GM12878 (cell line): Measurements from ENCODE around the gene ABCA2. TPM values are rescaled to one million over a fixed set of nuclear protein-coding genes. Genes with fewer than 3 reads are reported as not detected.
"Not testable (repeated sequence)": the region's sequence is repeated elsewhere in the genome, so short reads cannot be mapped to it uniquely, and the experiment has no call there.

ENCODE experiments used
- ATAC-seq: fragments of 200-7000 bp; cut with Tn5 transposase; 3 replicates; pipeline ENCODE4 v1.9.1; 2020; ENCODE audit warnings: mild to moderate bottlenecking, moderate library complexity
- BruUV-seq: library from RNA; stranded (reverse); fragments of 400-500 nt; replicated peaks from 2 replicates; lab custom pipeline; 2021; lab: Mats Ljungman, UMichigan
- CTCF ChIA-PET: fragments of 300-600 bp; sonication (Branson Sonifier 250); formaldehyde crosslinking; extraction: SDS; loops from one replicate; lab custom pipeline; 2021; ENCODE audit warnings: inconsistent platforms; lab: Yijun Ruan, JAX
- POLR2A ChIA-PET: fragments of 350-600 bp; formaldehyde crosslinking; extraction: SDS; loops from one replicate; lab custom pipeline; 2021; ENCODE audit warnings: inconsistent platforms; lab: Charles Lee
- RAD21 ChIA-PET: fragments of 300-600 bp; sonication (Branson Sonifier 250); formaldehyde crosslinking; loops from one replicate; lab custom pipeline; 2023; ENCODE audit warnings: antibody characterized with exemption; ENCODE audit not compliant: unreplicated experiment; lab: Charles Lee
- SMC1A ChIA-PET: fragments of 300-600 bp; sonication (Branson Sonifier 250); formaldehyde crosslinking; loops from one replicate; lab custom pipeline; 2023; ENCODE audit not compliant: unreplicated experiment, uncharacterized antibody; lab: Charles Lee
- DNase-seq: peaks from one replicate; pipeline ENCODE4 v3.0.0-alpha.2; 2011; ENCODE audit warnings: low read depth, low spot score
- FAIRE-seq: peaks from 3 replicates; lab custom pipeline; 2011; peaks lifted over from hg19 to GRCh38; lab: Jason Lieb, UNC
- H2AFZ ChIP-seq: 2 replicates; pipeline ENCODE4 v1.6.0; 2011; ENCODE audit warnings: low read depth, low read length, control low read depth; ENCODE audit not compliant: control insufficient read depth
- H3K27ac ChIP-seq: 2 replicates; pipeline ENCODE4 v1.5.1; 2011; ENCODE audit warnings: control low read depth; ENCODE audit not compliant: control insufficient read depth, insufficient read depth
- H3K27me3 ChIP-seq, 2 experiments: replicated peaks in 1 of 2; 2 replicates each; pipeline versions ENCODE4 v1.6.0 to v1.6.1; 2011; ENCODE audit warnings: low read length in 1 of 2; ENCODE audit not compliant: control insufficient read depth in 2 of 2, insufficient read depth in 2 of 2
- H3K36me3 ChIP-seq, 2 experiments: 2 replicates each; pipeline ENCODE4 v1.5.1; 2011; ENCODE audit warnings: low read length in 1 of 2; ENCODE audit not compliant: control insufficient read depth in 2 of 2, insufficient read depth in 2 of 2
- H3K4me1 ChIP-seq: 2 replicates; pipeline ENCODE4 v1.6.1; 2011; ENCODE audit warnings: mild to moderate bottlenecking, low read length, moderate library complexity, mixed read lengths; ENCODE audit not compliant: control insufficient read depth, insufficient read depth
- H3K4me2 ChIP-seq: 2 replicates; pipeline ENCODE4 v1.6.0; 2011; ENCODE audit warnings: control low read depth; ENCODE audit not compliant: control insufficient read depth, insufficient read depth
- H3K4me3 ChIP-seq: fragments of 200-600 bp; sonication (generic); 2 replicates; pipeline ENCODE4 v1.5.1; 2016
- H3K79me2 ChIP-seq: 2 replicates; pipeline ENCODE4 v1.6.0; 2011; ENCODE audit warnings: low read length; ENCODE audit not compliant: control insufficient read depth, insufficient read depth
- H3K9ac ChIP-seq: 2 replicates; pipeline ENCODE4 v1.8.0; 2011; ENCODE audit warnings: low read length, control low read depth, mixed read lengths; ENCODE audit not compliant: control insufficient read depth, insufficient read depth
- H3K9me3 ChIP-seq: replicated peaks from 3 replicates; pipeline ENCODE4 v1.5.1; 2011; ENCODE audit warnings: mild to moderate bottlenecking, low read length; ENCODE audit not compliant: control insufficient read depth, insufficient read depth
- H4K20me1 ChIP-seq: 2 replicates; pipeline ENCODE4 v1.6.0; 2011; ENCODE audit not compliant: control insufficient read depth, insufficient read depth
- IRF3 ChIP-seq: fragments of 450-650 bp; IDR thresholded peaks from 2 replicates; pipeline ENCODE4 v1.6.1; 2014; ENCODE audit warnings: mild to moderate bottlenecking
- TCF3 ChIP-seq: IDR thresholded peaks from 2 replicates; pipeline ENCODE4 v1.6.1; 2012; ENCODE audit warnings: low read depth, mild to moderate bottlenecking, low read length, borderline replicate concordance; ENCODE audit not compliant: insufficient read depth
- WGBS: methylation state at CpG from one replicate; pipeline ENCODE4 v1.1.6; 2016; ENCODE audit warnings: low lambda C conversion rate; ENCODE audit not compliant: insufficient replicate concordance, insufficient coverage; ENCODE audit errors: missing lambda C conversion rate; 5-methylcytosine and 5-hydroxymethylcytosine counted together
- in situ Hi-C: fragments of 300-500 bp; cut with MboI; formaldehyde crosslinking; loops from 9 replicates; pipeline ENCODE4 v1.14.3; 2018; ENCODE audit warnings: mixed read lengths
- intact Hi-C: fragments of 100-400 bp; cut with micrococcal nuclease; formaldehyde crosslinking; loops from one replicate; pipeline ENCODE4 v1.14.2; 2022; ENCODE audit not compliant: unreplicated experiment
- polyA plus RNA-seq, 11 experiments: library from polyadenylated mRNA; depleted of rRNA in 4 of 11; unstranded in 6 of 11; stranded (reverse) in 5 of 11; fragments of >200 nt; fragmentation: Nextera tagmentation in 4 of 11; fragmentation: Illumina TruSeq in 1 of 11; extraction: Ambion mirVana in 4 of 11; extraction: Trizol in 1 of 11; gene quantifications; 1 replicate in 1 of 11; 2 replicates in 10 of 11; pipeline versions ENCODE4 v1.2.1 to v1.2.3, GENCODE V29; 2011 to 2016; ENCODE audit warnings: inconsistent platforms in 2 of 11, missing spikeins in 2 of 11, low read depth in 1 of 11
- total RNA-seq, 4 experiments: library from RNA; depleted of rRNA in 3 of 4; stranded (reverse); fragments of >200 nt in 3 of 4; fragmentation: Illumina TruSeq in 1 of 4; extraction: Trizol in 1 of 4; gene quantifications; 2 replicates each; pipeline versions ENCODE4 v1.2.1 to v1.2.3, GENCODE V29; 2013 to 2021

The ABCA2 gene
- total and polyA plus RNA-seq, 10 of the 15 experiments (the other 5 are each of a cell fraction or from before 2014, with no cell fraction given): 0.13 to 2.6 (median 0.71) TPM; not detected in 2

- no peaks in the 10 kb centered on the region for H3K9me3 ChIP-seq
- in situ Hi-C loops: no loop called here
- peak overlapping the region; percentile 33; the same call in 1 of the 2 replicates for H2AFZ ChIP-seq
- no peaks in the 10 kb centered on the region for H3K27me3 ChIP-seq
- ATAC-seq (peak; percentile 10), DNase-seq (no peak)
- BruUV-seq: no TSS peak
- no peaks in the 10 kb centered on the region for H3K36me3 ChIP-seq
- H3K4me1 ChIP-seq: peaks cover 42% of the 10 kb centered on the region
- WGBS: 6% methylated on average over 12 of the region's 15 CpGs
- H4K20me1 ChIP-seq: no peaks in the 10 kb centered on the region
- no peak overlapping the region for H3K27ac ChIP-seq
- POLR2A ChIA-PET: interaction anchor here (0.6 to 2.6 kb wide), 9 partner anchors 34 to 246 kb away, joined by 3 to 19 read pairs (median 4); partner anchors contain the start of genes MAN1B1, SAPCD2 and TMEM141
- intact Hi-C loops: no loop called here
- TF ChIP-seq TCF3: 0 out of 2 replicates have a peak, but pooled peaks have one; percentile 26
- TF ChIP-seq IRF3: no peak
- TF ChIP-seq, all 136 proteins: peak for 1
- RAD21 ChIA-PET: interaction anchor here (0.5 to 3.8 kb wide), 22 partner anchors 9 to 293 kb away, joined by 3 to 109 read pairs (median 6); partner anchors contain the start of genes AJM1, MAN1B1, SAPCD2 and TMEM141
- CTCF ChIA-PET: interaction anchor here (0.7 to 4.4 kb wide), 43 partner anchors 8 to 266 kb away, joined by 3 to 163 read pairs (median 6); partner anchors contain the start of genes AJM1, CLIC3, FBXW5 and NPDC1
- H3K4me3 ChIP-seq: peak overlapping the region; percentile 36; the same call in 1 of the 2 replicates
- SMC1A ChIA-PET: interaction anchor here (0.9 to 5.2 kb wide), 17 partner anchors 13 to 268 kb away, joined by 3 to 77 read pairs (median 6); partner anchors contain the start of gene TMEM141
- no peak overlapping the region; the same call in 1 of the 2 replicates for H3K9ac ChIP-seq
- H3K4me2 ChIP-seq: peak overlapping the region; percentile 79
- FAIRE-seq: no peak
- H3K79me2 ChIP-seq: no peaks in the 10 kb centered on the region
Measured at GRCh38 chr9:137034039-137034708, 6.1 kb upstream of the ABCA2 start.

GRCh38 chr9:137033481-137033880 lies 5.4 kb upstream of the ABCA2 start:
- intact Hi-C loops, in situ Hi-C loops, H3K4me3 ChIP-seq, POLR2A ChIA-PET, H3K36me3 ChIP-seq, ATAC-seq, H4K20me1 ChIP-seq, BruUV-seq, FAIRE-seq, H3K79me2 ChIP-seq, H2AFZ ChIP-seq, H3K9me3 ChIP-seq, DNase-seq, H3K27ac ChIP-seq, H3K4me2 ChIP-seq, H3K27me3 ChIP-seq, H3K9ac ChIP-seq: not testable (repeated sequence)
- RAD21 ChIA-PET: interaction anchor here (3.8 kb wide), 1 partner anchor 86 kb away, joined by 109 read pairs; no protein-coding TSS in a partner anchor
- H3K4me1 ChIP-seq: peaks cover 48% of the 10 kb centered on the region
- WGBS: 48% methylated on average over 5 of the region's 5 CpGs
- CTCF ChIA-PET: interaction anchor here (1.4 to 4.4 kb wide), 7 partner anchors 30 to 246 kb away, joined by 4 to 163 read pairs (median 24); partner anchors contain the start of gene SAPCD2
- SMC1A ChIA-PET: interaction anchor here (5.2 kb wide), 1 partner anchor 86 kb away, joined by 77 read pairs; no protein-coding TSS in a partner anchor
